ENCODE measurements around the gene DCDC2C.
"Not testable (repeated sequence)": the region's sequence is repeated elsewhere in the genome, so short reads cannot be mapped to it uniquely, and the experiment has no call there.

Gene DCDC2C

GRCh38 chr2:3703236-3703756 lies at the start of gene DCDC2C:
TSS of gene DCDC2C (plus strand) at chr2:3703575. CDS start at chr2:3703752, 177 bp downstream.
- DNase-seq (ENCODE audit: low read depth in 2 of 2) = no peak

GRCh38 chr2:3654011-3654410 lies 49.4 kb upstream of the DCDC2C start:
- DNase-seq (ENCODE audit: low read depth in 2 of 2) = no peak

- no peak for DNase-seq (ENCODE audit: low read depth in 2 of 2)
These were observed 48.7 kb upstream of the DCDC2C start for GRCh38 chr2:3654531-3655225.

- no peak for DNase-seq (ENCODE audit: low read depth in 2 of 2)
These were observed 47.3 kb upstream of the DCDC2C start for GRCh38 chr2:3655871-3656761.

GRCh38 chr2:3656762-3657721 lies 46.3 kb upstream of the DCDC2C start:
- no peak for DNase-seq (ENCODE audit: low read depth in 2 of 2)

GRCh38 chr2:3657881-3658280 lies 45.5 kb upstream of the DCDC2C start, which contains the start of gene ALLC:
TSS of gene ALLC (plus strand) at chr2:3658200. CDS start at chr2:3671158, 12,958 bp downstream.
- no peak for DNase-seq (ENCODE audit: low read depth in 2 of 2)

GRCh38 chr2:3659447-3660432 lies 43.6 kb upstream of the DCDC2C start:
- no peak for DNase-seq (ENCODE audit: low read depth in 2 of 2)

GRCh38 chr2:3660640-3661039 lies 42.7 kb upstream of the DCDC2C start:
- DNase-seq (ENCODE audit: low read depth in 2 of 2) = not testable (repeated sequence)

- DNase-seq (ENCODE audit: low read depth in 2 of 2) = no peak
These were observed 42.2 kb upstream of the DCDC2C start for GRCh38 chr2:3661149-3661660.

- DNase-seq (ENCODE audit: low read depth in 2 of 2) = no peak
These were observed 41.1 kb upstream of the DCDC2C start for GRCh38 chr2:3662239-3662638.

GRCh38 chr2:3664118-3664517 lies 39.3 kb upstream of the DCDC2C start:
- DNase-seq (ENCODE audit: low read depth in 2 of 2) = no peak

- no peak for DNase-seq (ENCODE audit: low read depth in 2 of 2)
These were observed 38.5 kb upstream of the DCDC2C start for GRCh38 chr2:3664925-3665324.

- DNase-seq (ENCODE audit: low read depth in 2 of 2) = no peak
These were observed 37.3 kb upstream of the DCDC2C start for GRCh38 chr2:3665886-3666612.

- DNase-seq (ENCODE audit: low read depth in 2 of 2) = no peak
These were observed 36.8 kb upstream of the DCDC2C start for GRCh38 chr2:3666613-3666975.

- DNase-seq (ENCODE audit: low read depth in 2 of 2) = no peak
These were observed 36.2 kb upstream of the DCDC2C start for GRCh38 chr2:3667151-3667631.

- no peak for DNase-seq (ENCODE audit: low read depth in 2 of 2)
These were observed 33.7 kb upstream of the DCDC2C start for GRCh38 chr2:3669656-3670055.

GRCh38 chr2:3670376-3670775 lies 33.0 kb upstream of the DCDC2C start:
- DNase-seq (ENCODE audit: low read depth in 2 of 2) = no peak

GRCh38 chr2:3670941-3671340 lies 32.4 kb upstream of the DCDC2C start:
- DNase-seq (ENCODE audit: low read depth in 2 of 2) = no peak
